HG02981 (cell line): ENCODE results near the gene SRR.
"Not testable (repeated sequence)": the region's sequence is repeated elsewhere in the genome, so short reads cannot be mapped to it uniquely, and the experiment has no call there.

Experiments used
- ATAC-seq: cut with Tn5 transposase; IDR thresholded peaks from one replicate; pipeline ENCODE4 v1.9.1; 2021; ENCODE audit warnings: mild to moderate bottlenecking, moderate library complexity; ENCODE audit not compliant: unreplicated experiment

Gene SRR

GRCh38 chr17:2289878-2290478 lies 13.8 kb upstream of the SRR start:
- no peak for ATAC-seq

DNA sequence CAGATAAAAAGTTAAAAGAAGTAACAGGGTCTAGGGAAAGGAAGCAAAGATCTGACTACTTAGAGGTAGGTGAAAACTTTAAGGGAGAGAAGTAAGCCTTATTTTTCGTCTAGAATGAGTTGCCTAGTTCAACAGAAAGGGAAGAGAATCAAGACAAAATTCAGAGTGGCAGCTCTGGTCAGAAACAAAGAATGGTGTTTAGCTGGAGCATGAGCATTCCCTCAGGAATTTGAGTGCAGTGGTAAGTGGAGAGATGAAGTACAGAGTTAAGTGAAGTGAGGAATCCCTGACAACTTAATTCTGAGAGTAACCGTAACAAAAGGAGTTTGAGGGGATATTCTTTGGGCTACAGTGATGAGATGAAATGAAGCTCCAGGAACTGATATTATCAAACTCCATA lies 11.7 kb upstream of the SRR start:
- no peak for ATAC-seq

DNA sequence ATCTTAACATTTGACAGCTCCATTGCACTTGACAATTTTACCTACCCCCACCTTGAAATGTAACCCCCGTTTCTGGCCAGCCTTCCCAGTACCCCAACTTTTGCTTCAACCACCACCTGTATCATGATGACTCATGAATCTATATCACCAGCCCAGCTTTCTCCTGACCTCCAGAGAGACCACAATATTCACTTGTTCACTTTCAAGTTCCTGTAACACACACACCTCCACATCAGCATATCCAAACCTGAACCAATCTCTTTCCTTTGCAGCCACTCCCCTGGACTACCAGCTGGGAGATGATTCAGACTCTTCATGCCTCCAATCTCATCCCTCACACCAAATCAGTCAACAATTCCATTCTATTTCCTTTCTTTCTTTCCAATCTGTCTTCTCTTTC lies 8.2 kb upstream of the SRR start:
- no peak for ATAC-seq

DNA sequence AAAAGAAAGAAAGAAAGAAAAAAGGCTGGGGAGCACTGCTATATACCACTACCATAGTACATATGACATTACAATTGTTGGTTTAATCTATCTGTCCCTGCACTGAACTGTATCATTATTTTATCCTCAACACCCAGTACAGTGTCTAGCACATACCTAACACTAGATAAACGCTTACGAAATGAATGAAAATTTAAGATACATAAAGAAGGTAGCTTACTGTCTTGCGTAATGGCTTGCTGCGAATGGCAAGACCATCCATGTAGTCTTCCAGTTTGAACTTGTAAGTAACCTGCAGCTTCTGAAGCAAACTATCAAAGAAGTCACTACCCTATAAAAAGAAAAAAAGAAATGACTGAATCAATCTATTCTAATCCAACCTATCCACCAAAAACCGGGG lies 6.7 kb upstream of the SRR start:
- ATAC-seq, result no peak

DNA sequence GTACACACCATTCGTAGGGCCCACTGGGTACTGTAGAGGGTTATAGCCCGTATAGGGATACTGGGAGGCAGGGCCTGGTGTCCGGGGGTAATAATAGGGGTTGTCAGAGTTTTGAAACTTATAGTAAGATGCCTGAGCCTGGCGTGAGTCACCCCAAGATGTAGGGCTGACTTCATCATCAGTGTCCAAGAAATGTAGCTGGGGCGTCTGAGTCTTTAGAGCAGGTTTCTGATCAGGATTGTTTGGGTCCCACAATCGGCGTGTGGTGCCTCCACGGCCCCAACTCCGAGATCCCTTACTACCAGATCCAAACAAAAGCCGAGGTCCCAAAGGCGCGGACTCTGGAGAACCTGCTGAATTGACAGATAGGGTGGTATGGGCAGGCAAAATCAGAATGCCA lies 4.6 kb upstream of the SRR start:
- no peak for ATAC-seq

DNA sequence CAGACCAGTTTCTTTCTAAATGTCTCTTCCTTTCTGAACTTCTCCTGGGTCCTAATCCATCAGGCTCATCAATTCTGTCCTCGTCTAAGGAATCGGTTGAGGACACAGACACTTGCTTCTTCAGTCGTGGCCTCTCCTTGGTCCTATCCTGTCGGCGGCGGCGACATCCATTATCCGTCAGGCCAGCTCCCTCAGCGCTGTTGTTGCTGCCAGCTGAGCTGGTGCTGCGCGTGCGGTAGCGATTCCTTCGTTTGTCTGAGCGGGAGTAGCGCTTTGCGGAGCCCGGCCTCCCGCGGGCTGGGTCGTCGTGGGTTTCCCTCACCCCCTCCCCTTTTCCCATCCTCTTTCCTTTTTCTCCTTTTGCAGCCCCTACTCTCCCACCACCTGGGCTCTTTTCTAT lies 4.0 kb upstream of the SRR start:
- ATAC-seq, result no peak

DNA sequence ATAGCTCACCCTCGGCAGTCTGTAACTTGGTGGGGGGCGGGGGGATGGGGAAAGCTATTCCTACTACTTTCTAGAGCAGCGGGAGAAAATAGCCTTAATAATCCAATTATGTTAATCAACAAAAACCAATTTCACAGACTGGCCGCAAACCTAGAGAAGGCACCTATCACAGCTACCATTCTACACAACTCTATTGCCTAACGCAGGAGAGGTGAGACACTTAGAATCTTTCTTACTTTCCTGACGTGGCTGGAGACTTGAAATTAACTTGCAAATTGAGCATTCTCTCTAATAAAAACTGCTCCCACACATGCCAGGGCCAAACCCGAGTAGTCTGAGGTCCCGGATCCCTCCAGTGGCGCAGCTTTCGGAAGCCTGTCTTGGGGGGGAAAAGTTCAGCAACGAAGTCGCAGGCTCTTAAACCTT lies 959 bp upstream of the SRR start:
- peak; percentile 13 for ATAC-seq

GRCh38 chr17:2304931-2305330 lies 1.2 kb downstream of the SRR start:
- no peak for ATAC-seq

DNA sequence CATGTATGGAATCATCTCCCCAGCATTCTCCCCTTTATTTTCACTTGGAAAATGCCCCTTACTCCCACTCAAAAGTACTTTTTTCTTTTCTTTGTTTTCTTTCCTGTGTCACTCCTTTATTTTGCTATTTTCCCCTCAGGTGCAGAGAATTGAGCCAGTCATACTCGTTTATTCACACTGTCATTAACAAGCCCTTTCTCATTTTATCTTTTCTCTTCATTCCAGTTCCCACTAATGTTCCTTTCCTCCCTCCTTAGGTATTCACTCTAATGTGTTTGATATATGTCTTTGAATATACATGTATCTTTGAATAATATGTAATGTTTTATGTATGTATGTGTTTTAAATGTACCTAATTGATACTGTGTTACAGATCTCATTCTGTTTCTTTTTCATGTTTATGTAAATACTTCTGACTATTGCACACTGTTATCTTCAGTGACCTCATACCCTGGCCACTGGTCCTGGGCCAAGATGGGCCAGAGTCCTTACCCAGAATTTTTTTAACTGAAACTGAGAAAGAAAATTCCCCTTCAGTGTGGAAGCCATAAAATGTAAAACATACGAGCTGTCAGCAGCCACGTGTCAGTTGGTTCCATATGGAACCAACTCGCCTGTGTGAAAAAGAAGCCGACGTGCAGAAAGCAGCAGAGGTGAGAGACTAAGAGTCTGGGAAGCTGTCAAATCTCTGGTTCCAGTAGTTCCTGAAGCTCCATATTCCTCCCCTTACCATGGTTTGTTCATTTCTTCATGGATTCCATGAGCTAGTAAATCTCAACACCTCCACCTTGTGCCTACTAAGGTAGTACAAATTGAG lies 5.8 kb downstream of the SRR start:
- no peak for ATAC-seq

DNA sequence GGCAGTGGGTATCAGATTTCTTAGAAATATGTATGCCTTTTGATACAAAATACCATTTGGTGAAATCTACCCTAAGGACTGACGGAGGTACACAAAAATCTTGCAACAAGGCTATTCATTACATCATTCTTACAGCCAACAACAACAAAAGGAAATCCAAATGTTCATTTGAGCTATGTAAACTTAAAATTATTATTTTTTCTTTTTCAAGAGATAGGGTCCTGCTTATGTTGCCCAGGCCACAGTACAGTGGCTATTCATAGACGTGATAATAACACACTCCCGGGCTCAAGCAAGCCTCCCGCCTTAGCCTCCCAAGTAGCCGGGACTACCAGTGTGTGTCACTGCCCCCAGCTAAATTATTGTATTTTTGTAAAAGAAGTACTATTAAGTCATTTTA lies 9.0 kb downstream of the SRR start:
- ATAC-seq, result no peak

- ATAC-seq, result not testable (repeated sequence)
These were observed 13.1 kb downstream of the SRR start for GRCh38 chr17:2316916-2317205.

GRCh38 chr17:2317796-2318195 lies 14.0 kb downstream of the SRR start:
- ATAC-seq, result no peak

- ATAC-seq, result no peak
These were observed 15.3 kb downstream of the SRR start for GRCh38 chr17:2319051-2319450.

- no peak for ATAC-seq
These were observed 17.6 kb downstream of the SRR start for GRCh38 chr17:2321399-2321798.

GRCh38 chr17:2323629-2324314 lies 20.0 kb downstream of the SRR start:
- ATAC-seq, result no peak

DNA sequence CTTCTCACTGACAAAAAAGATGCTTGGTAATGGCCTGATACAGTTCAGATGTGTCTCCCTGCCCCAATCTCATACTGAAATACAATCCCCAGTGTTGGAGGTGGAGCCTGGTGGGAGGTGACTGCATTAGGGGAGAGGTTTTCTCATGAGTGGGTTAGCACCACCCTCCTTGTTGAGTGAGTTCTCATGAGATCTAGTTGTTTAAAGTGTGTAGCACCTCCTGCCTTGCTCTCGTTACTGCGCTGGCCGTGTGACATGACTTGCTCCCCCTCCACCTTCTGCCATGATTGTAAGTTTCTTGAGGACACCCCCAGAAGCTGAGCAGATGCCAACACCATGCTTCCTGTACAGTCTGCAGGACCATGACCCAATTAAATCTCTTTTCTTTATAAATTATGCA lies 27.6 kb downstream of the SRR start:
- no peak for ATAC-seq

GRCh38 chr17:2335726-2336214 lies 32.0 kb downstream of the SRR start:
- ATAC-seq, result no peak

GRCh38 chr17:2336215-2336851 lies 32.6 kb downstream of the SRR start, which contains the start of gene TSR1:
Gene TSR1, minus strand, starts transcription at chr17:2336457. Its CDS starts 30 bp downstream, at chr17:2336427.
- ATAC-seq, result peak; percentile 83

GRCh38 chr17:2336852-2337543 lies 33.2 kb downstream of the SRR start, which contains the start of gene SGSM2:
Gene SGSM2, plus strand, starts transcription at chr17:2337501. Its CDS starts 188 bp downstream, at chr17:2337689.
- no peak for ATAC-seq

- ATAC-seq, result no peak
These were observed 34.0 kb downstream of the SRR start for GRCh38 chr17:2337544-2338314.
